Measurements from ENCODE around the gene TSSK3. TPM values are rescaled to one million over a fixed set of nuclear protein-coding genes. Genes with fewer than 3 reads are reported as not detected.

Gene TSSK3
- total and polyA plus RNA-seq, 4 donors: 0.14 to 0.50 TPM; not detected in 2

DNA sequence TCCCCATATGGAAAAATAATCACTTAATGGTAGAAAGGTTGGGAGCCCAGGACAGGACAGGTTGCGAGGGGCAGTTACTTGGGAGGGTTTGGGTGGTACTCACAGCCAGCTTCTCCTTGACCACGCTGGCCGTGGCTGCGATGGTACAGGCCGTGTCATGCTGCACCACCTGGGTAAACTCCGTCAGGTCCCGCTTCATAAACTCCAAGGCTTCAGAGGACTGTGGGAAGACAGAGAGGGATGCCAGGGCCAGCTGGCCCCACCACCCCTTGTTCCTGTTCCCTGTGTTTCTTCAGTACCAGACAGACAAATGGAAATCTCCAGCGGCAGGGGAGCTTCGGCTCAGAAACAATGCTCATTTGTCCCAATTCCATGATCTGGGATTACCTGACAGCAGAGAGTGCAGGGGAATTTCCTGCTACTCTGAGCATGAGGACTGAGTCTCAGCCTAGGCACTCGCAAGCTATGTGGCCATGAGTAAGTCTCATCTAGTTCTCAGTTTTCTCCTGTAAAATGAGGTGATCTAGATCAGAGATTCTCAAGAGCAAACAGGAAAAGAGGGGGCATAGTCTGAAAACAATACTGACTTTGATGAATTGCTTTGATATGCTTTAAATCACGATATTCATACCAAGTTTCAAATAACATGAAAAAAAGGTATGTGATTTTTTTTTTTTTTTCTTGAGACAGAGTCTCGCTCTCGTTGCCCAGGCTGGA, 24.5 kb downstream of the TSSK3 start (continued):
- TF ChIP-seq HNF4A (conservative IDR thresholded peaks at IDR 0.05) (no peak), JUND (IDR thresholded peaks at IDR 0.05) (no peak)
- TF ChIP-seq, protein P1, sequence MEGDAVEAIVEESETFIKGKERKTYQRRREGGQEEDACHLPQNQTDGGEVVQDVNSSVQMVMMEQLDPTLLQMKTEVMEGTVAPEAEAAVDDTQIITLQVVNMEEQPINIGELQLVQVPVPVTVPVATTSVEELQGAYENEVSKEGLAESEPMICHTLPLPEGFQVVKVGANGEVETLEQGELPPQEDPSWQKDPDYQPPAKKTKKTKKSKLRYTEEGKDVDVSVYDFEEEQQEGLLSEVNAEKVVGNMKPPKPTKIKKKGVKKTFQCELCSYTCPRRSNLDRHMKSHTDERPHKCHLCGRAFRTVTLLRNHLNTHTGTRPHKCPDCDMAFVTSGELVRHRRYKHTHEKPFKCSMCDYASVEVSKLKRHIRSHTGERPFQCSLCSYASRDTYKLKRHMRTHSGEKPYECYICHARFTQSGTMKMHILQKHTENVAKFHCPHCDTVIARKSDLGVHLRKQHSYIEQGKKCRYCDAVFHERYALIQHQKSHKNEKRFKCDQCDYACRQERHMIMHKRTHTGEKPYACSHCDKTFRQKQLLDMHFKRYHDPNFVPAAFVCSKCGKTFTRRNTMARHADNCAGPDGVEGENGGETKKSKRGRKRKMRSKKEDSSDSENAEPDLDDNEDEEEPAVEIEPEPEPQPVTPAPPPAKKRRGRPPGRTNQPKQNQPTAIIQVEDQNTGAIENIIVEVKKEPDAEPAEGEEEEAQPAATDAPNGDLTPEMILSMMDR (IDR thresholded peaks at IDR 0.05; ENCODE audit: low read depth, low read length, missing input control): no peak

DNA sequence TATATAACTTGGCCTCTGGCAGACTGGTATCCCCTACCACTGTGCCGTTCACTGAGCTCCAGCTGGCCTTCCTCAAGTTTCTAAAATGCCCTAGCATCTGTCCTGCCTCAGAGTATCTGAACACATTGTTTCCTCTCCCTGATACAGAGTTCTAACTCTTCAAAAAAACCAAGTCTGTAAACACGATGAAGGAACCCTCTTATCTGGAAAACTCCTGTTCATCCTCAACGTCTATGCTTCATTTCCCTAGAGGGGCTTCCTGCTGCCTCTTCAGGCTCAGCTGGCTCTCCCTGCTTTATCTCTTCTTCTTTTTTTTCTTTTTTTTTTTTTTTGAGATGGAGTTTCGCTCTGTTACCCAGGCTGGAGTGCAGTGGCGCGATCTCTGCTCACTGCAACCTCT, 26.3 kb downstream of the TSSK3 start:
- 83% methylated on average over 6 of the region's 6 CpGs for WGBS
- Histone ChIP-seq H3K9me3 (ENCODE audit: control insufficient read depth in 4 of 4, low read length in 3 of 4) (no peaks in the 10 kb centered on the region), H3K27me3 (ENCODE audit: control insufficient read depth in 4 of 4, insufficient read depth in 4 of 4, low read length in 3 of 4) (no peaks in the 10 kb centered on the region), H3K4me1 (ENCODE audit: control insufficient read depth in 4 of 4, insufficient read depth in 4 of 4, low read length in 3 of 4) (peaks cover 3 to 18% (median 14%) of the 10 kb centered on the region in 4 donors), H3K4me3 (ENCODE audit: low read depth in 1 of 3, low read length in 3 of 3) (no peak overlapping the region), H3K27ac (ENCODE audit: low read depth in 1 of 2, low read length in 2 of 2) (no peak overlapping the region), H3K9ac (ENCODE audit: low read depth in 1 of 2, low read length in 2 of 2) (no peak overlapping the region), H3K36me3 (ENCODE audit: control insufficient read depth in 4 of 4, insufficient read depth in 3 of 4, low read depth in 1 of 4, low read length in 3 of 4) (peaks cover 4 to 57% (median 46%) of the 10 kb centered on the region in 4 donors)
- peak; percentile 30 for TF ChIP-seq NR2F2 (IDR thresholded peaks at IDR 0.05)
- no peak for TF ChIP-seq JUND (IDR thresholded peaks at IDR 0.05)
- no peak for TF ChIP-seq MAX (IDR thresholded peaks at IDR 0.05)
- TF ChIP-seq RXRA (IDR thresholded peaks at IDR 0.05): no peak
- no peak for DNase-seq (ENCODE audit: low spot score)

DNA sequence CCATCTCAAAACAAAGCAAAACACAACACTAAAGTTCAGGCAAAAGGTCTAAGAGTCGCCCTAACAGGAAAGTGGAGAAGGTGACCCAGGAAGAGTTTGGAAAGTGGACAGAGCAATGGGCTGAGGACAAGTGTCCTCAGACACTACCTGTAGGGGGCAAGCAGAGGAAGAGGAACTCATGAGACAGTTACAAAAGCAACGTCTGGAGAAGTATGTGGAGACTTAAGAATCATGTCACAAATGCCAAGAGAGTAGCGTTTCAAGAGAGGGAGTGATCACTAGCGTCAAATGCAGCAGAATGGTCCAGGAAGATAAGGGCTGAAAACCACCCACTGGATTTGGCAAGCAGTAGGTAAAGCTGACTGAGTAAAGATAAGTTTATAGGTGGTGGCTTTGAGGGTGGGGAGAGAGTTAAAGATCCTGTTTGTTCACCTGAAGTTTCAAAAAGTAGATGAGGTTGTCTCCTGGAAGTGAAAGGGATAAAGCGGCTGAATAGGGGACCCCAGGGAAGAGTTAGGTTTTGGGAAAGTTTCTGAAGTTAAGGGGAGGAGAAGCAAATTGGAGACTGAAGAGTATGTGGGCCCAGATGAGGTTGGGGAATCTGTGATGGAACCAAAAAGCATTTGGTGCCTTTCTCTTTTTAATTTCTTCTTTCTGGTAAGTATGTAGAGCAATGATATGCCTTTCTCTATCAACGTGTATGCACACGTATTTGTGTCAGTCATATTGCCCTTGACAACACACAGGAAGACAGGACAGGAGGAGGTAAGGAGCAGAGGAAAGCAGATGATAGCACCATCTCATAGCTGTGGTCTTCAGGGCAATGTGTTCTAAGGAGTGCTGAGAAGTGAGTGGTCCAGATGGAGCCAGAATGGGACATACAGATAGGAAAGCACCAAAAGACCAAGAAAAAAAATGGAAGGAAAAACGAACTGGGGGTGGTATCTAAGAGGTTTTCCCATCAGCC, 28.8 kb downstream of the TSSK3 start:
- Histone ChIP-seq H3K27ac (ENCODE audit: low read depth in 1 of 2, low read length in 2 of 2) (peak overlapping the region in 1 of 2 donors; percentile 45), H3K36me3 (ENCODE audit: control insufficient read depth in 4 of 4, insufficient read depth in 3 of 4, low read depth in 1 of 4, low read length in 3 of 4) (peaks cover 3 to 36% (median 27%) of the 10 kb centered on the region in 4 donors), H3K9me3 (ENCODE audit: control insufficient read depth in 4 of 4, low read length in 3 of 4) (no peaks in the 10 kb centered on the region), H3K4me1 (ENCODE audit: control insufficient read depth in 4 of 4, insufficient read depth in 4 of 4, low read length in 3 of 4) (peaks cover 3 to 22% (median 17%) of the 10 kb centered on the region in 4 donors), H3K4me3 (ENCODE audit: low read depth in 1 of 3, low read length in 3 of 3) (no peak overlapping the region), H3K9ac (ENCODE audit: low read depth in 1 of 2, low read length in 2 of 2) (no peak overlapping the region), H3K27me3 (ENCODE audit: control insufficient read depth in 4 of 4, insufficient read depth in 4 of 4, low read length in 3 of 4) (no peaks in the 10 kb centered on the region)
- WGBS: 82% methylated on average over 8 of the region's 8 CpGs
- DNase-seq (ENCODE audit: low spot score): peak; percentile 49
- TF ChIP-seq, protein P1 (IDR thresholded peaks at IDR 0.05; ENCODE audit: low read depth, low read length, missing input control): no peak

DNA sequence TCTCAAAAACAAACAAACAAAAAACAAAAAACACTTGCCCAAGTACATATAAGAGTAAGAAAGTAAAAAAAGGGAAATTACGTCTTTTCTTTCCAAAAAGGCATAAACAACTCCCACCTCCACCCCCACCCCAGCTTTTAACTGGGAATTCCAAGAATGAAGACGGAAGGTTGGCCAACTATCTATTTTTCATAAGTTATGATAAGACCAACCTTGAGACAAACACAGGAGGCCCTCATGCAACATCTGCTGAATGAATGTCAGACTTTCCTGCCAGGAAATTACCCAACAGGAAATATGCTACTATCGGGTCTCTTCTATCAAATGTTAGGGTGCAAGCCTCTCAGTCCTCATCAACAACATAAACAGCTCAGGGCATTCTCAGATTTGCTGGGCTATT, 30.0 kb downstream of the TSSK3 start:
- WGBS: 79% methylated on average over 3 of the region's 3 CpGs
- DNase-seq (ENCODE audit: low spot score): no peak
- Histone ChIP-seq H3K27me3 (ENCODE audit: control insufficient read depth in 4 of 4, insufficient read depth in 4 of 4, low read length in 3 of 4) (no peaks in the 10 kb centered on the region), H3K9ac (ENCODE audit: low read depth in 1 of 2, low read length in 2 of 2) (no peak overlapping the region), H3K36me3 (ENCODE audit: control insufficient read depth in 4 of 4, insufficient read depth in 3 of 4, low read depth in 1 of 4, low read length in 3 of 4) (peaks cover 3 to 29% (median 22%) of the 10 kb centered on the region in 4 donors), H3K4me3 (ENCODE audit: low read depth in 1 of 3, low read length in 3 of 3) (no peak overlapping the region), H3K27ac (ENCODE audit: low read depth in 1 of 2, low read length in 2 of 2) (peak overlapping the region in 1 of 2 donors; percentile 93), H3K9me3 (ENCODE audit: control insufficient read depth in 4 of 4, low read length in 3 of 4) (no peaks in the 10 kb centered on the region), H3K4me1 (ENCODE audit: control insufficient read depth in 4 of 4, insufficient read depth in 4 of 4, low read length in 3 of 4) (peaks cover 3 to 22% (median 17%) of the 10 kb centered on the region in 4 donors)
- TF ChIP-seq TAF1 (conservative IDR thresholded peaks at IDR 0.05) (no peak), RXRA (IDR thresholded peaks at IDR 0.05) (no peak), YY1 (IDR thresholded peaks at IDR 0.05) (no peak), JUND (IDR thresholded peaks at IDR 0.05) (no peak), HNF4G (IDR thresholded peaks at IDR 0.05) (no peak), NR2F2 (IDR thresholded peaks at IDR 0.05) (peak; percentile 9), ZBTB33 (IDR thresholded peaks at IDR 0.05) (no peak)
- TF ChIP-seq, protein P1 (IDR thresholded peaks at IDR 0.05; ENCODE audit: low read depth, low read length, missing input control): no peak
